Osteocyte (in vitro differentiated cells): ENCODE data around the gene MUC4. TPM values are rescaled to one million over a fixed set of nuclear protein-coding genes. Genes with fewer than 3 reads are reported as not detected.

Experiments used
- DNase-seq: peaks from one replicate; pipeline ENCODE4 v3.0.0; 2021; ENCODE audit warnings: mixed read lengths; ENCODE audit not compliant: unreplicated experiment; ENCODE audit errors: extremely low spot score
- H3K27ac Mint-ChIP-seq: one replicate; pipeline ENCODE4 v1.8.0; 2021; ENCODE audit warnings: mild to moderate bottlenecking, mixed read lengths; ENCODE audit not compliant: unreplicated experiment
- H3K27me3 Mint-ChIP-seq: one replicate; pipeline ENCODE4 v1.8.0; 2021; ENCODE audit warnings: mixed read lengths; ENCODE audit not compliant: unreplicated experiment
- H3K36me3 Mint-ChIP-seq: one replicate; pipeline ENCODE4 v1.8.0; 2021; ENCODE audit warnings: mixed read lengths; ENCODE audit not compliant: unreplicated experiment
- H3K4me1 Mint-ChIP-seq: one replicate; pipeline ENCODE4 v1.8.0; 2021; ENCODE audit warnings: mixed read lengths; ENCODE audit not compliant: unreplicated experiment
- H3K4me3 Mint-ChIP-seq: one replicate; pipeline ENCODE4 v1.8.0; 2021; ENCODE audit warnings: mild to moderate bottlenecking, moderate library complexity, mixed read lengths; ENCODE audit not compliant: unreplicated experiment
- H3K9me3 Mint-ChIP-seq: one replicate; pipeline ENCODE4 v1.8.0; 2021; ENCODE audit warnings: mixed read lengths; ENCODE audit not compliant: unreplicated experiment
- CTCF ChIP-seq: fragments of 200-600 bp; sonication (generic); IDR thresholded peaks from 2 replicates; pipeline ENCODE4 v1.5.0; 2021; ENCODE audit warnings: antibody characterized with exemption, mild to moderate bottlenecking, moderate library complexity
- total RNA-seq: library from RNA; stranded (reverse); gene quantifications from 2 replicates; pipeline ENCODE4 v1.2.1, GENCODE V29; 2021

Gene MUC4
- total RNA-seq, 1 donor from 2014 or later, result not detected

DNA sequence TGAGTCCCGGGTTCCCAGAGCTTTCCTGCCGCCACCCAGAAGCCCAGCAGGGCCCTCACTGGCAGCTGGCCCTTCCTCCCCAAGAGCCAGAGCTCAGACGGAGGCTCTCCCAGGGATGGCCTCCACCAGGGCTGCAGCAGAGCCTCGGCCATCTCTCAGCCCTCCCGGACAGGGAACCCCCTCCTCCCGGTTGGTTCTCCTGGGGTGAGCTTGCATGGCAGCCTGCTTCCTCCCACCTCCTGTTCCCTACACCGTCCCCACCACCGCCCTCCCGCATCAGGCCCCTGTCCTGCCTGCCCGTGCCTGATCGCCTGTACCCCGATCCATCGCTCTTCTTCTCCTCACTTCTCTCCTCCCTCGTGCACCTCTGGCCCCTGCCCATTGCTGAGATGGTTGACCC, 24.1 kb upstream of the MUC4 start:
- H3K27ac Mint-ChIP-seq, result no peak overlapping the region
- H3K9me3 Mint-ChIP-seq, result no peaks in the 10 kb centered on the region
- no peak for DNase-seq

DNA sequence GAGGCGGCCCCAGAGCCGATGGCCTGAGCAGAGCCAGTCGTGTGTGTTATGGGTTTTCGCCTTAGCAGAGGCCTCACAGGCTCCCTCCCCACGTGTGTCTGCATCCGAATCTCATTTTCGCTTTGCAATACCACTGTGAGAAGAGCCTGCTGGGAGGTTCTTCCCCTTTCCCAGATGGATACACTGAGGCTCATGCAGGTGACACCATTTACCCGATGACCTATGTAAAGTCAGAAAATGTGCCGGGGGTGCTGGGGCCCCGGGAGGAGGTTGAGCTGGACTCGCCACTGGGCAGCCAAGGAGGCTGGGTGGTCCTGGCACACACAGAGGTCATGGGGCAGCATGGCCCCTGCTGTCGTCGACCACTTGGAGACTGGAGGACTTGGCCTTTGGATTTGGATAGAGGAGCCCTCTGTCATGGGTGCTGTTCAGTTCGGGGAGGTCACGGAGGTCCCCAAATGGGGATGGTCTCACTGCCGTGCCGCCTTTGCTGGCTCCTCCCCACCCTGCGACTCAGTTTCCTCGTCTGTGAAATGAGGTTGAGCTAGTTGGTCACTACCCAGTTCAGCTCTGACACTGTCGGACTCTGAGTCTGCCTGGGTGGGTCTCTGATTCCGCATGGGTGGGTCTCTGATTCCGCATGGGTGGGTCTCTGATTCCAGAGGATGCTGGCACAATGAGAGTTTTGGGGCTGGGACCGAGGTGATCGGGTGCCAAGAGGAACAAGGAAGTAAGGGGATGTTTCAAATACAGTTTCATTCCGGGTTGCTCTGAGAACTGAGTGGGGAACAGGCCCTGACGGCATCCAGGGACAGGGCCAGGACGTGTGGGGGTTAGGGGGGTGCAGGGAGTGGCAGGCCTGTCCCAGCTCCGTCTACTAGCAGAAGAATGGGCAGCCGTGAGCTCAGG, 23.2 kb upstream of the MUC4 start:
- no peak overlapping the region for H3K4me3 Mint-ChIP-seq
- H3K36me3 Mint-ChIP-seq, result no peaks in the 10 kb centered on the region
- H3K4me1 Mint-ChIP-seq, result no peaks in the 10 kb centered on the region
- H3K27ac Mint-ChIP-seq, result no peak overlapping the region
- H3K27me3 Mint-ChIP-seq, result peaks cover 31% of the 10 kb centered on the region
- no peak for DNase-seq
- TF ChIP-seq CTCF, result no peak
- H3K9me3 Mint-ChIP-seq, result no peaks in the 10 kb centered on the region

More for the DNA sequence above, 24.1 kb upstream of the MUC4 start:
- H3K27me3 Mint-ChIP-seq, result peaks cover 29% of the 10 kb centered on the region
- no peak for TF ChIP-seq CTCF
- H3K36me3 Mint-ChIP-seq, result no peaks in the 10 kb centered on the region
- H3K4me3 Mint-ChIP-seq, result no peak overlapping the region
- H3K4me1 Mint-ChIP-seq, result no peaks in the 10 kb centered on the region

DNA sequence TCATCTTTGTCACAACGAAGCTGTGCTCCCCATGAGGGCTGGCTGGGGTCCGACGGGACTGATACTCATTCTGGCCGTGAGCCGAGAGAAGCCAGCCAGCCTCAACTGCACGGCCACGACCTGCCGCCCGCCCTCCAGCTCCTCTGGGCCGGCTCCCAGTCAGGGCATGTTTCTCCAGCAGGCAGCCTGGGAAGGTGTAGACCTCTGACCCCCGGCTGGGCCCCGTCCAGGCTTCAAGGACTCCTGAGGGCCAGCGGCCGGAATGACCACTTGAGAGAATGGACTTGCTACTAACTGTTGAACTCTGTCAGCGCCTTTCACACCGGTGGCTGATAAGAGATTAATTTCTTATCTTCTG, 18.1 kb upstream of the MUC4 start:
- Mint-ChIP-seq H3K27ac (no peak overlapping the region), H3K4me1 (no peaks in the 10 kb centered on the region), H3K4me3 (no peak overlapping the region), H3K9me3 (no peaks in the 10 kb centered on the region), H3K27me3 (peaks cover 9% of the 10 kb centered on the region), H3K36me3 (no peaks in the 10 kb centered on the region)
- DNase-seq, result no peak
- TF ChIP-seq CTCF, result no peak

DNA sequence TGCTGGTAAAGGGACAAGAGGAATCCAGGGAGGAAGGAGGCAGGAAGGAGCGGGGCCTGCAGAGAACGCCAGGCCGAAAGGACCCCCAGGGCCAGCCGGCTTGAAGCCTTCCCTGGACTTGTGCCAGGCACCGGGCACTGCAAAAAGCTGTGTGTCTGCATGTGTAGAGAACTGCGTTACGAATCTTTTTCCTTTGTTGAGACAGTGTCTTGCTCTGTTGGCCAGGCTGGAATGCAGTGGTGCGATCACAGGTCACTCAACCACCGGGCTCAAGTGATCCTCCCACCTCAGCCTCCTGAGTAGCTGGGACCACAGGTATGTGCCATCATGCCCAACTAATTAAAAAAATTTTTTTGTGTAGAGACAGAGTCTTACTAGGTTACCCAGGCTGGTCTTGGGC, 17.0 kb upstream of the MUC4 start:
- Mint-ChIP-seq H3K27ac (no peak overlapping the region), H3K4me1 (no peaks in the 10 kb centered on the region), H3K4me3 (no peak overlapping the region), H3K27me3 (peaks cover 11% of the 10 kb centered on the region), H3K36me3 (no peaks in the 10 kb centered on the region), H3K9me3 (no peaks in the 10 kb centered on the region)
- no peak for DNase-seq
- TF ChIP-seq CTCF, result no peak

DNA sequence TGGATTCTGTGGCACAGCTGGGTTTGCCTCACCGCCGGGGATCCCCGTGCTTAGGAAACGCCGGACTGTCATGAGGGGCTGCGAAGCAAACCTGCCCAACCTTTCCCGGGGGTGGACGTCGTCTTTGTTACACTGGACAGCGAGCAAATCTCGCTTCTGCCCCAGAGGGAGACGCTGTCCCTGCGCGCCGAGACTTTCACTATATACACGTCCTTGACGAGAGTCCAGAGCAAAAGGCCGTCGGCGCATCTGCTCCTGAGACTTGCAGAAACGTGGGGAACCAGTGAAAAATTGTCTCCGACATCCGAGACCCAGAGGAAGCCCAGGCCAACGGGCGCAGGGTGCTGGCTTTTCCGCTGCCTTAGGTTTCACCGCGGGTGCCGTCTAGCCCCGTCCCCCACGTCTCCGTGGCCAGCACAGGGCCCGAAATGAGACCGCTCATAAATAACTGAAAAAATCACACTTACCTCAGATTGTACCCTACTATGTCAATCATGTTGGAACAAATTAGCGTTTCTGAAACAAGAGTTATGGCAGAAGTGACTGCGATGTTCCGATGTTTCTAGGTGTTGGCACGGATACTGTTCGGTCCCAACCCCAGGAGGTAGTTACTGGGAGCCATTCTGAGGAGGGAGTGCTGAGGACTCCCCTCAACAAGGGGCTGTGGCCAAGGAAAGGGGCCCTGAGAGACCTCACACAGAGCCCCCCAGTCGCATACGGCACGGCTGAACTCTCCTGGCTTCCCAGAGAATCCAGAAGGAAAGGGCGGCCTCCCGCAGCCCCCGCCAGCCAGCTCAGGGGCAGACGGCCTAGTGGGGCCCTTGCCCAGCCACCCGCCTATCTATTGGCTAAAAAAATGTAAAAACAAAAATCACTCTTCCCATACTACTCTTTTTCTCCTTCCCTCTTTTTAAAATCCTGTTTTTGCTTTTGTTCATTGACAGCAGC, 14.4 kb upstream of the MUC4 start:
- Mint-ChIP-seq H3K27me3 (peaks cover 18% of the 10 kb centered on the region), H3K27ac (no peak overlapping the region), H3K4me3 (no peak overlapping the region), H3K4me1 (no peaks in the 10 kb centered on the region), H3K36me3 (no peaks in the 10 kb centered on the region), H3K9me3 (no peaks in the 10 kb centered on the region)
- TF ChIP-seq CTCF, result no peak
- DNase-seq, result no peak
